GM10248 (cell line): Measurements from ENCODE around the gene MSTN.

ENCODE experiments used
- CTCF ChIA-PET: fragments of 300-600 bp; sonication (Branson Sonifier 250); formaldehyde crosslinking; extraction: SDS; loops from one replicate; lab custom pipeline; 2021; ENCODE audit warnings: antibody characterized with exemption; lab: Yijun Ruan, JAX
- POLR2A ChIA-PET: fragments of 350-650 bp; sonication (Branson Sonifier 250); formaldehyde crosslinking; extraction: SDS; loops from one replicate; lab custom pipeline; 2020; ENCODE audit warnings: antibody characterized with exemption; lab: Yijun Ruan, JAX
- DNase-seq: peaks from one replicate; pipeline ENCODE4 v3.0.0; 2012; ENCODE audit errors: extremely low spot score
- TF ChIP-seq, protein P1 (sequence below): IDR thresholded peaks from 2 replicates; pipeline ENCODE4 v1.5.1; 2012; ENCODE audit warnings: mild to moderate bottlenecking, low read depth; ENCODE audit errors: extremely low read depth, missing control alignments, control extremely low read depth

The MSTN gene

DNA sequence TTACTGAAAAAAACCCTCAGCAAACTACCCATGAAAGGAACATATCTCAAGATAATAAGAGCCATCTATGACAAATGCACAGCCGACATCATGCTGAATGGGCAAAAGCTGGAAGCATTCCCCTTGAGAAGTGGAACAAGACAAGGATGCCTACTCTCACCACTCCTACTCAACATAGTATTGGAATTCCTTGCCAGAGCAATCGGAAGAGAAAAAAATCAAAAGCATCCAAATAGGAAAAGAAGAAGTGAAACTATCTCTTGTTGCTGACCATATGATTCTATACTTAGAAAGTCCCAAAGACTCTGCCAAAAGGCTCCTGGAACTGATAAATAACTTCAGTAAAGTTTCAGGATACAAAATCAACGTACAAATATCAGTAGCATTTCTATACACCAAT lies 40.6 kb upstream of the MSTN start:
- TF ChIP-seq, protein P1, sequence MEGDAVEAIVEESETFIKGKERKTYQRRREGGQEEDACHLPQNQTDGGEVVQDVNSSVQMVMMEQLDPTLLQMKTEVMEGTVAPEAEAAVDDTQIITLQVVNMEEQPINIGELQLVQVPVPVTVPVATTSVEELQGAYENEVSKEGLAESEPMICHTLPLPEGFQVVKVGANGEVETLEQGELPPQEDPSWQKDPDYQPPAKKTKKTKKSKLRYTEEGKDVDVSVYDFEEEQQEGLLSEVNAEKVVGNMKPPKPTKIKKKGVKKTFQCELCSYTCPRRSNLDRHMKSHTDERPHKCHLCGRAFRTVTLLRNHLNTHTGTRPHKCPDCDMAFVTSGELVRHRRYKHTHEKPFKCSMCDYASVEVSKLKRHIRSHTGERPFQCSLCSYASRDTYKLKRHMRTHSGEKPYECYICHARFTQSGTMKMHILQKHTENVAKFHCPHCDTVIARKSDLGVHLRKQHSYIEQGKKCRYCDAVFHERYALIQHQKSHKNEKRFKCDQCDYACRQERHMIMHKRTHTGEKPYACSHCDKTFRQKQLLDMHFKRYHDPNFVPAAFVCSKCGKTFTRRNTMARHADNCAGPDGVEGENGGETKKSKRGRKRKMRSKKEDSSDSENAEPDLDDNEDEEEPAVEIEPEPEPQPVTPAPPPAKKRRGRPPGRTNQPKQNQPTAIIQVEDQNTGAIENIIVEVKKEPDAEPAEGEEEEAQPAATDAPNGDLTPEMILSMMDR, result no peak
- POLR2A ChIA-PET, result no interaction called here
- CTCF ChIA-PET, result no interaction called here
- DNase-seq, result no peak

DNA sequence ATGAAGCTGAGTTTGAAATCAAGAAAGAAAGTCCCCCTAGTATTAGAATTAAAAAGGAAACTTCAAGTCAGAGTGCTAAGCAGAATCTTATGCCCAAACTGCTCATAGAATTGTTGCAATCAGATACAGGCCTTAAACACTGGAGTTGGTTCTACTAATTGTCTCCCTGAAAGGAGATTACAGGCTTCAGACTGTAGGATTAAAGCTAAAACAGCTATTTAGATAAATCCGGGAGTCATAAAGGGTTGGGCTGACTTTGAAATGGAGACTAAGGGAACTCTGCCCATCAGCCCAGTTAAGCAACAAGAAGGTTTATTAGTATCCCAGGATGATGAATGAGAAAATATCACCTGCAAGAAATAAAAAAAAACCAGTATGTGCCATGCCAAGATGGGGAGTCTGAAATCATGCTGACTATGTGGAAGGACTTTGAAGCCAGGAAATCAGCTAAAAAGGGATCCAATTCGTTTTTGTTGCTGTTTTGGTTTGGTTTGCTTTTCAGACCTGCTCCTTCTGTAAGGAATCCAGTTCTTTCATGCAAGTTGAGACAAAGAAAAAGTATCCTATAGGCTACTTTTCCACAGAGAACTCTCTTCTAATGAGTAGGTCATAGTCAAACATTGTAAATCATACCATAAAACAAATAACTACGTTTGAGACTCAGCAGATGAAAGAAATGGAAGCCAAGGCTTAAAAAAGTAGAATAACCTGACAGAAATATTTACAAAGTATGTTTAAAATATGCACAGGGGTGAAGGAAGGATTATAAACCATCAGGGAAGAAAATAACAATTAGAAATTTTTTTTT lies 37.6 kb upstream of the MSTN start:
- DNase-seq, result no peak
- CTCF ChIA-PET, result interaction anchor here (0.7 to 4.0 kb wide), 4 partner anchors 12 to 282 kb away, joined by 3 to 26 read pairs (median 3); no protein-coding TSS in a partner anchor
- TF ChIP-seq, protein P1, result no peak
- POLR2A ChIA-PET, result no interaction called here

DNA sequence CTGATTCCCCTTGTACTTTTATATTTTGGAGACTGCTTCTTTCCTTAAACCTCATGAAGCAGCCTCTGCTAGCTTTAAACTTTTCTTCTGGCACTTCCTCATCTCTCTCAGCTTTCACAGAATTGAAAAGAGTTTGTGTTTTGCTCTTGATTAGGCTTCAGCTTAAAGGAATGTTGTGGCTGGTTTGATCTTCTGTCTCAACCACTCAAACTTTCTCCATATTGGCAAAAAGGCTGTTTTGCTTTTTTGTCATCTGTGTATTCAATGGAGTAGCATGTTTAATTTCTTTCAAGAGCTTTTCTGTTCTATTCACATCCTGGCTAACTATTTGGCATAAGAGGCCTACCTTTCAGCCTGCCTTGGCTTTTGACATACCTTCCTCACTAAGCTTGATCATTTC lies 36.3 kb upstream of the MSTN start:
- POLR2A ChIA-PET, result no interaction called here
- no peak for DNase-seq
- CTCF ChIA-PET, result interaction anchor here (1.4 to 4.0 kb wide), 3 partner anchors 11 to 81 kb away, joined by 3 to 26 read pairs (median 7); a partner anchor contains a TSS

DNA sequence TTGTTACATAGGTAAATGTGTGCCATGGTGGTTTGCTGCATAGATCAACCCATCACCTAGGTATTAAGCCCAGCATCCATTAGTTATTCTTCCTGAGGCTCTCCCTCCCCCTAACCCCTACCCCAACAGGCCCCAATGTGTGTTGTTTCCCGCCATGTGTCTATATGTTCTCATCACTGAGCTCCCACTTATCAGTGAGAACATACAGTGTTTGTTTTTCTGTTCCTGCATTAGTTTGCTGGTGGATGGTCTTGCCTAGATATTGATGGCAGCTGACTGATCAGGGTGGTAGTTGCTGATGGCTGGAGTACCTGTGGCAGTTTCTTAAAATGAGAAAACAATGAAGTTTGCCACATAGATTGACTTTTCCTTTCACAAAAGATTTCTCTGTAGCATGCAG lies 34.6 kb upstream of the MSTN start:
- POLR2A ChIA-PET, result no interaction called here
- TF ChIP-seq, protein P1, result no peak
- CTCF ChIA-PET, result interaction anchor here (1.9 to 4.0 kb wide), 2 partner anchors 9 to 83 kb away, joined by 7 to 26 read pairs; a partner anchor contains a TSS
- DNase-seq, result no peak

More for the DNA sequence above, 36.3 kb upstream of the MSTN start:
- TF ChIP-seq, protein P1, result no peak

DNA sequence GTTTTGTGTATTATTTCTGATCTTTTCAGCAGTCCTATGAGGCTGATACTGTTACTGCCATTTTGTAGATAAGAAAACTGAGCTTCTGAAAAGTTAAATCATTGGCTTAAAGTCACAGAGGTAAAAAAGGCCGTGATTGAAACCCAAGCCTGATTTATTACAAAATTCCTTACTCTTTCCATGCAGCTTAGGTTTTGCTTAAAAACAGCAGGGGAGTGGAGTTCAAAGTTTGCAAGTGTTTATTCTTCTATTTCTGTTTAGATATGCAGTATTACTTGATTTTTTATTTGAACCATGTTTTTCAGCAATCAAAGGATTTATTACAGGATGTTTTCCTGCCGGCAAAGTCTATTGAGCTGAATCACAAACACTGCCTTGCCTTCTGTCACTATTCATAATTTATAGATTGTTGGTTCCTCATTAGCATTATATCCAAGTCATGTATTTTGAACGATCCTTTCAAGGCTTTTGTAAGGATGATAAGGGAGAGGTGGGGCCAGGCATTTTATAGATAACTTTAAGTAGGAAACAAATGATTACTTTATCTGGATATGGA lies 31.9 kb upstream of the MSTN start:
- ChIA-PET CTCF (interaction anchor here (1.0 to 1.6 kb wide), 4 partner anchors 14 to 434 kb away, joined by 3 to 7 read pairs (median 4); a partner anchor contains a TSS), POLR2A (no interaction called here)
- no peak for DNase-seq
- TF ChIP-seq, protein P1, result no peak

DNA sequence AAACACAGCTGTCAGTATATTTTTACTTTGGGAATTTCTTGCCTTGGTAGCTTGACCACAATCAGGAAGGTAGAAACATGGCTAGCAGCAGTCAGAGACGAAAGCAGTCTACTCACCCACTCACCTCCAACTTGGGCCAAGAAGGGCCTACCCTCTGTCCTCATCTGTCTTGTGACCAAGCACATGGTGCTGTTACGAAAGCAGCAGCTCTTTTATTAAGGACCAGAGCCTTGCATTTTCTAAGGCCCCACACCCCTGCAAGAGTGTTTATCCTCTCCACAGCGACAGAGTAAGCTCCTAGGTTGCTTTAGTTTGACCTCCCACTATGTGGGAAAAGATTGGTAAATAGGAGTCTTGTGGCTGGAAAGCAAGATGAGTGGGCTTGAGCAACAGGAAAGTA lies 31.3 kb upstream of the MSTN start:
- POLR2A ChIA-PET, result no interaction called here
- TF ChIP-seq, protein P1, result no peak
- DNase-seq, result no peak
- CTCF ChIA-PET, result interaction anchor here (1.0 to 1.6 kb wide), 4 partner anchors 13 to 433 kb away, joined by 3 to 7 read pairs (median 4); a partner anchor contains a TSS
